PC-9 (cell line): ENCODE measurements around the gene PRSS33.

Source experiments
- CTCF ChIP-seq: fragments of 200-600 bp; sonication (generic); conservative IDR thresholded peaks from 2 replicates; pipeline ENCODE4 v1.6.1; 2017; ENCODE audit warnings: mixed run types, antibody characterized with exemption, mild to moderate bottlenecking, moderate library complexity
- EZH2 ChIP-seq: fragments of 200-600 bp; sonication (generic); IDR thresholded peaks from 2 replicates; pipeline ENCODE4 v1.8.0; 2017; ENCODE audit warnings: antibody characterized with exemption, low read depth

GRCh38 chr16:2744711-2745110 is 42.6 kb downstream of the PRSS33 start:
- no peak for TF ChIP-seq CTCF
- no peak for TF ChIP-seq EZH2
